ENCODE measurements around the gene TPM2.

TPM2 gene

GRCh38 chr9:35689542-35690293 is at the start of gene TPM2:
Gene TPM2 (minus strand): TSS chr9:35689925. CDS start chr9:35689817, 108 bp downstream.
- DNase-seq, result no peak

- DNase-seq, result no peak
These were observed 49.2 kb upstream of the TPM2 start for GRCh38 chr9:35738924-35739323.

GRCh38 chr9:35738186-35738585 is 48.5 kb upstream of the TPM2 start:
- no peak for DNase-seq

GRCh38 chr9:35737143-35737542 is 47.4 kb upstream of the TPM2 start:
- no peak for DNase-seq

- peak; percentile 74 for DNase-seq
These were observed 46.5 kb upstream of the TPM2 start for GRCh38 chr9:35736201-35736633.

- no peak for DNase-seq
These were observed 44.4 kb upstream of the TPM2 start for GRCh38 chr9:35734096-35734495.

GRCh38 chr9:35732800-35733541 is 43.2 kb upstream of the TPM2 start:
- DNase-seq, result peak; percentile 47

GRCh38 chr9:35732185-35732799 is 42.6 kb upstream of the TPM2 start, which contains the start of the genes CREB3 and TLN1:
Gene CREB3 (plus strand): TSS chr9:35732666. CDS start chr9:35732773, 107 bp downstream.
Gene TLN1 (minus strand): TSS chr9:35732195. CDS start chr9:35725694, 6,501 bp downstream.
- DNase-seq, result peak; percentile 100

GRCh38 chr9:35731415-35732184 is 41.9 kb upstream of the TPM2 start:
- no peak for DNase-seq

- DNase-seq, result no peak
These were observed 40.7 kb upstream of the TPM2 start for GRCh38 chr9:35730486-35730854.

- peak; percentile 86 for DNase-seq
These were observed 40.2 kb upstream of the TPM2 start for GRCh38 chr9:35729700-35730485.

GRCh38 chr9:35729101-35729500 is 39.4 kb upstream of the TPM2 start:
- no peak for DNase-seq

- peak; percentile 81 for DNase-seq
These were observed 38.6 kb upstream of the TPM2 start for GRCh38 chr9:35728041-35728971.

GRCh38 chr9:35727676-35728040 is 37.9 kb upstream of the TPM2 start:
- DNase-seq, result no peak

- peak; percentile 20 for DNase-seq
These were observed 37.2 kb upstream of the TPM2 start for GRCh38 chr9:35726931-35727330.

GRCh38 chr9:35725362-35725761 is 35.6 kb upstream of the TPM2 start:
- no peak for DNase-seq

- no peak for DNase-seq
These were observed 34.2 kb upstream of the TPM2 start for GRCh38 chr9:35723908-35724307.

- no peak for DNase-seq
These were observed 33.7 kb upstream of the TPM2 start for GRCh38 chr9:35723426-35723825.

- DNase-seq, result no peak
These were observed 29.8 kb upstream of the TPM2 start for GRCh38 chr9:35719546-35719945.

- peak; percentile 61 for DNase-seq
These were observed 29.2 kb upstream of the TPM2 start for GRCh38 chr9:35718721-35719511.

All from suppressor macrophage treated with lipopolysaccharide for 4 hours (primary cell).